HFF-Myc (cell line): ENCODE results near the gene GRAP2.

ENCODE experiments used
- DNase-seq: peaks from one replicate; pipeline ENCODE4 v3.0.0-alpha.2; 2011; ENCODE audit warnings: low read depth; ENCODE audit errors: extremely low read depth
- H3K4me3 ChIP-seq: replicated peaks from 2 replicates; pipeline ENCODE4 v1.5.1; 2011; ENCODE audit warnings: low read depth, mild to moderate bottlenecking, control low read depth, low read length
- TF ChIP-seq, protein P1 (sequence below): IDR thresholded peaks from 2 replicates; pipeline ENCODE4 v1.5.1; 2012; ENCODE audit warnings: mild to moderate bottlenecking, low read depth, low read length, control low read depth; ENCODE audit errors: missing control alignments

Gene GRAP2

DNA sequence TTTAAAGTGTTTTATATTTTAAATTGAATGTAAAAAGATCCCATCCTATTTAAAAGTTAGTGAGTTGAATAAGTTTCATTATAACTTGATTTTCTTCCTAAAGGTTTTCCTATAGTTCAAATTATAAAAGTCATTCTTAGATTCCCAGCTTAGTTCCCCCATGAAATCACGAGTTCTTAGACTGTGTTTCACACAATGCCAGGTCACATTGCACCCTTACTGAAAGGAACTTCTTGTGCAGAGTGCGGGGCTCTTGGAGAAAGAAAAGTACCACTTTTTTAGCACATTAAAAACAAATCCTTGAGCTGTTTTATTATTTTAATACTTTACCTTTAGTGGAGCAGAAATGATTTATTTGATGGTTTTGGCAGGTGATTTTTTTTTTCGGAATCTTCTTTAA lies 15.6 kb downstream of the GRAP2 start:
- no peak for DNase-seq
- no peak overlapping the region for H3K4me3 ChIP-seq
- TF ChIP-seq, protein P1, sequence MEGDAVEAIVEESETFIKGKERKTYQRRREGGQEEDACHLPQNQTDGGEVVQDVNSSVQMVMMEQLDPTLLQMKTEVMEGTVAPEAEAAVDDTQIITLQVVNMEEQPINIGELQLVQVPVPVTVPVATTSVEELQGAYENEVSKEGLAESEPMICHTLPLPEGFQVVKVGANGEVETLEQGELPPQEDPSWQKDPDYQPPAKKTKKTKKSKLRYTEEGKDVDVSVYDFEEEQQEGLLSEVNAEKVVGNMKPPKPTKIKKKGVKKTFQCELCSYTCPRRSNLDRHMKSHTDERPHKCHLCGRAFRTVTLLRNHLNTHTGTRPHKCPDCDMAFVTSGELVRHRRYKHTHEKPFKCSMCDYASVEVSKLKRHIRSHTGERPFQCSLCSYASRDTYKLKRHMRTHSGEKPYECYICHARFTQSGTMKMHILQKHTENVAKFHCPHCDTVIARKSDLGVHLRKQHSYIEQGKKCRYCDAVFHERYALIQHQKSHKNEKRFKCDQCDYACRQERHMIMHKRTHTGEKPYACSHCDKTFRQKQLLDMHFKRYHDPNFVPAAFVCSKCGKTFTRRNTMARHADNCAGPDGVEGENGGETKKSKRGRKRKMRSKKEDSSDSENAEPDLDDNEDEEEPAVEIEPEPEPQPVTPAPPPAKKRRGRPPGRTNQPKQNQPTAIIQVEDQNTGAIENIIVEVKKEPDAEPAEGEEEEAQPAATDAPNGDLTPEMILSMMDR: no peak

GRCh38 chr22:39917197-39917643 lies 16.3 kb downstream of the GRAP2 start:
- no peak for DNase-seq
- TF ChIP-seq, protein P1: no peak
- H3K4me3 ChIP-seq: no peak overlapping the region

- TF ChIP-seq, protein P1: no peak
- DNase-seq: no peak
- H3K4me3 ChIP-seq: no peak overlapping the region
Observed at GRCh38 chr22:39917776-39918495, 17.1 kb downstream of the GRAP2 start.

DNA sequence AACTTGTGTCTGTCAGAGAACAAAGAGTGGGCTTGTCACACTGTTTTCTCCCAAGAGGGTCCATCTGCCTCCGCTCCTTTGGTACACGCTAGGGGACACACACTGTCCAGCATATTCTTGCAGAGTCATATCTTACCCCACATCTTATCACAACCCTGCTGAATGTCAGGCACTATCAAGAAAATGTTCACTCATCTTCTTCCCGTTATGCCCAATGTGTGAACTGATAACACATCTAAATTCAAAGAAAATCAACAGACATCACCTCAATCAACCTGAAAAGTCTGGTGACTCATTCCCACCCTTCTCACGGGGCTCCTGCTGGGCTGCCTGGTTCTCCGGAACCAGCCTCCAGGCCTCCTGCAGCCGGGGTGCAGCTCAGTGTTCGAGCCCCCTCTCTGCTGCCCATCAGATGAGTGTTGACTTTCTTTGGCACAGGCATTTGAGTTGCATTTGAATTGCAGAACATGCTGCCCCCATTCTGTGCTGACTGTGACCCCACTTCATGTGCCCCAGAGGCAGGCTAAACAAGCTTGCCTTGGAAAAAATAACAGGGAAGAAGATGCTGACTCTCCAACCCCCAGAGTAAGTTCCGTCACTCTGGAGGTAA lies 19.4 kb downstream of the GRAP2 start:
- TF ChIP-seq, protein P1: no peak
- no peak for DNase-seq
- no peak overlapping the region for H3K4me3 ChIP-seq

DNA sequence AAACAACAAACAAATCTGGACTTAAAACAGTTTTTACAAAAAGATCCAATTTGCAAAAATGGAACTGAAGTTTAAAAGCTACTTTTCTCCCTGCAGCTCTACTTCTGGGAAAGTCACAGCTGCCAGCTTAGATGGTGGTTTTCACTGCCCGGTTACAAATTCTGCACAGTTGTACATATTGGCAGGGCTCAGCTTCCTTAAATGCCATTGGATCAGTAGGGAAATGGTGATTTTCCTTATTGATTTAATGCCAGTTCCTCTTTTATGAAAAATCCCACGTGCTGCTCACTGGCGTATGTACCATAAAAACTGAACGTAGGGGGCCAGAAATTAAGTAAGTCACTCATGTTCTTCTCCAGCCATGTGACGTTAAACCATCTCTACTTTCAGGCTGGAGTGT lies 22.8 kb downstream of the GRAP2 start:
- DNase-seq: no peak
- TF ChIP-seq, protein P1: no peak
- no peak overlapping the region for H3K4me3 ChIP-seq

GRCh38 chr22:39924286-39924685 lies 23.4 kb downstream of the GRAP2 start:
- no peak overlapping the region for H3K4me3 ChIP-seq
- no peak for DNase-seq
- TF ChIP-seq, protein P1: no peak
